Non-pigmented ciliary epithelial cell (primary cell): ENCODE measurements around the gene ZNF350.
"Not testable (repeated sequence)": the region's sequence is repeated elsewhere in the genome, so short reads cannot be mapped to it uniquely, and the experiment has no call there.

Experiments
- DNase-seq: peaks from one replicate; pipeline ENCODE4 v3.0.0-alpha.2; 2010; ENCODE audit warnings: low read depth

Gene ZNF350

DNA sequence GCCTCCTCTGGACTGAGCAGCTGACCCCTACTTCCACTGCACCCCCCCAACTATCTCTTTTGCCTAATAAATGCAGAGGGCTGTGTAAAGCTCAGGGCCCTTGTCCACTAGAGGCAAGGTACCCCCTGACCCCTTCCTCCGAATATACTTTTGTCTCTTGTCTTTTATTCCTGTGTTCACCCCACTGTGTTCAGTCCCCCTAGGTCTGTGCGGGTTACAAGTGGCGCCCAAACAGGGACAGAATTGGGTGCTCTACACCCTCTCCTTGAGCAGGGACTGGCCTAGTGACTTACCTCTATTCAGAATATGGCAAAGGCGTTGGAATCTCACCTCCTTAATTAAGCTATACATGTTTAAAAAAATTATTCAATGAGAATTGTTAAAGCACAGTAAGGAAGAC, 15.0 kb downstream of the ZNF350 start:
- no peak for DNase-seq

- no peak for DNase-seq
Observed at GRCh38 chr19:51970718-51971117, 15.9 kb downstream of the ZNF350 start.

DNA sequence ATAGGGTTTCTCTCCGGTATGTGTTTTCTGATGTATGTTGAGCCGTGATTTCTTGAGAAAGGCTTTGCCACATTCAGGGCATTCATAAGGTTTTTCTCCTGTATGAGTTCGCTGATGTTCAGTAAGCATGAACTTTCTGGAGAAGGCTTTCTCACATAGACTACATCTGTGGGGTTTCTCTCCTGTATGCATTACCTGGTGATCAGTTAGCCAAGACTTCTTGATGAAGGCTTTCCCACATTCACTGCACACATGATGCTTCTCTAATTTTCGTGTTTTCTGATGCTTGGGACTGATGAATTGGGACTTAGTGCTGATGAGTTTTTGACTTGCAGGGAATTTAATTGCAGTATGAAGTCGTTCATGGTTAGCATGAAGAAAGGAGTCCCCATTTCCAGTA, 21.1 kb downstream of the ZNF350 start:
- no peak for DNase-seq

DNA sequence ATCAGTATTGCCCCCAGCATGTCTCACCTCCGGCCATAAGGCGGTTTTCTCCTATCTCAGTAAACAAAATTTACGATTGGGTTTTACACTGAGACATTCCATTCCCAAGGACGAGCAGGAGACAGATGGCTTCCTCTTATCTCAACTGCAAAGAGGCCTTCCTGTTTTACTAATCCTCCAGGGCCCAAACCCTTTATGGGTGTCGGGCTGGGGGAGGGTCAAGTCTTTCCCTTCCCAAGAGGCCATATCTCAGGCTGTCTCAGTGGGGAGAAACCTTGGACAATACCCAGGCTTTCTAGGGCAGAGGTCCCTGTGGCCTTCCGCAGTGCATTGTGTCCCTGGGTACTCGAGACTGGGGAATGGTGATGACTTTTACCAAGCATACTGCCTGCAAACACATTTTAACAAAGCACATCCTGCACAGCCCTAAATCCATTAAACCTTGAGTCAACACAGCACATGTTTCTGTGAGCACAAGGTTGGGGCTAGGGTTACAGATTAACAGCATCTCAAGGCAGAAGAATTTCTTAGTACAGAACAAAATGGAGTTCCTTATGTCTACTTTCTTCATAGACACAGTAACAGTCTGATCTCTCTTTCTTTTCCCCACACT, 25.9 kb downstream of the ZNF350 start:
- not testable (repeated sequence) for DNase-seq

- no peak for DNase-seq
Observed at GRCh38 chr19:51959791-51960190, 26.8 kb downstream of the ZNF350 start.

GRCh38 chr19:51957846-51958245, 28.8 kb downstream of the ZNF350 start:
- DNase-seq: not testable (repeated sequence)

- DNase-seq: no peak
Observed at GRCh38 chr19:51948975-51949374, 37.7 kb downstream of the ZNF350 start.

GRCh38 chr19:51946602-51947001, 40.0 kb downstream of the ZNF350 start:
- DNase-seq: no peak

- DNase-seq: no peak
Observed at GRCh38 chr19:51944798-51945552, 41.7 kb downstream of the ZNF350 start.

GRCh38 chr19:51938936-51939335, 47.7 kb downstream of the ZNF350 start:
- DNase-seq: no peak

DNA sequence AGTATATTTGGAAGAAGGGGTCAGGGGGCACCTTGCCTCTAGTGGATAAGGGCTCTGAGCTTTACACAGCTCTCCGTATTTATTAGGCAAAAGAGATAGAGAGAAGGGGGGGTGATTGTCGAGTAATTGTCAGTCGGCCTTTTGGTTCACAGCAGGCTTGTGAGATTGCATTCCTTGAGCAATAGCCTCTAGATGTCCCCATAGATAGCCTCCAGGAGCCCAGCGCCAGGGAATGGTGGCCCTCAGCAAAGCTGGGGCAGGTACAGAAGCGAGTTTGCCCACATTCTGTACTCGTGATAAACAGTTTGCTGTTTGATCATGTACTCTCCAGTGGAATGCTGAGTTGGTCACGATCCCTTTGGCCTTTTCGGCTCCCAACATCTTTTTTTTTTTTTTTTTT, 54.7 kb downstream of the ZNF350 start:
- DNase-seq: no peak

GRCh38 chr19:51927859-51928258, 58.8 kb downstream of the ZNF350 start:
- no peak for DNase-seq

GRCh38 chr19:51926784-51927741, 59.6 kb downstream of the ZNF350 start, which contains the start of gene ZNF613:
Gene ZNF613 (plus strand): TSS chr19:51927472. CDS start chr19:51936221, 8,749 bp downstream.
- DNase-seq: peak; percentile 79

GRCh38 chr19:51926426-51926783, 60.2 kb downstream of the ZNF350 start:
- no peak for DNase-seq

DNA sequence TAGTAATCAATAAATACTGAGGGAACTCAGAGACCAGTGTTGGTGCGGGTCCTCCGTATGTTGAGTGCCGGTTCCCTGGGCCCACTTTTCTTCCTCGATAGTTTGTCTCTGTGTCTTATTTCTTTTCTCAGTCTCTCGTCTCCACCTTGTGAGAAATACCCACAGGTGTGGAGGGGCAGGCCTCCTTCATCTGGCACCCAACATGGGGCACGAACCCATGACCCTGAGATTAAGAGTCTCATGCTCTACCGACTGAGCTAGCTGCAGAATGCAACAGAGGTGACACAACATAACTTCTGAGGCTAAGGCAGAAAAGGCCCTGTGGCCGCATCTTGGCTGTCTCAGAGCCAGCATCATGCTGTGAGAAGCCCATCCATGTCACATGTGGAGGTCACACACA, 64.7 kb downstream of the ZNF350 start:
- DNase-seq: no peak

DNA sequence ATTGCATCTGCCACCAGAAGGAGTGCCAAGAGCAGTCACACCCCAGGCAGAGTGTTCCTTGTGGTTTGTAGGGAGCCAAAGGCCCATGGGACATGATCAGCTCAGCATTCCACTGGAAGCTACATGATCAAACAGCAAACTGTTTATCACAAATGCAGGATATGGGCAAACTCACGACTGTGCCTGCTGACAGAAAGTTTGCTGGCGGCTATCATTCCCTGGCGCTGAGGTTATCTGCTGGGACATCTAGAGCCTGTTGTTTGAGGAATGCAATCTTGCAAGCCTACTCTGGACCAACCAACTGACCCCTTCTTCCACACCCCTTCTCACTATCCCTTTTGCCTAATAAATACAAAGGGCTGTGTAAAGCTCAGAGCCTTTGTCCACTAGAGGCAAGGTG, 67.0 kb downstream of the ZNF350 start:
- DNase-seq: no peak

GRCh38 chr19:51916167-51916566, 70.5 kb downstream of the ZNF350 start:
- no peak for DNase-seq

GRCh38 chr19:51915324-51915867, 71.2 kb downstream of the ZNF350 start:
- DNase-seq: no peak
